GM18858 (cell line): ENCODE measurements around the gene EPB41L3.
"Not testable (repeated sequence)": the region's sequence is repeated elsewhere in the genome, so short reads cannot be mapped to it uniquely, and the experiment has no call there.

ENCODE experiments used
- ATAC-seq: cut with Tn5 transposase; IDR thresholded peaks from one replicate; pipeline ENCODE4 v1.9.1; 2021; ENCODE audit not compliant: unreplicated experiment

The EPB41L3 gene

GRCh38 chr18:5532066-5532465, 11.7 kb downstream of the EPB41L3 start:
- no peak for ATAC-seq

DNA sequence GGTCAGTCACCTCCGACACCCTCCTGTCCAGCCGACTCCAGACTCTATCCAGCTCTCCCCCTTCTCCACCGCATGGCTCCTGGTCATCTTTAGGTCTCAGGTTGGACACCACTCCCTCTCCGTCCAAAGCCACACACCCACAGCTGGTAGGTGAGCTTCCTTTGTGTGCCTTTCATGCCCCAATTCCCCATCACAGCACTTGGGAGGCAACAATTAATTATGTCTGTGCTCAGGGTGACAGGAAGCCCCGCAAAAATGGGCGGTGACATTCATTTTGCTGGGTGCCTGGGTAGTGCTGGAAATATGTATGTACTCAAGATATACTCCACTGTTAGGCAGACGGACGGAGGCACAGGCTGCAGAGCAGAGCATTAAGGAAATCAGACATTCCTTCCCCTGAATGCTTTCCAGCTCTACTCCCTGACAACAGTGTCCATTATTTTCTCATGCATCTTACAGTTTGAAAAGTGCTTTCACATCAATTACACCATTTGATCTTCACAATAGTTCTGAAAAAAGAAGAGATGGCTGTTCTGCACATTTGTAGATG, 13.1 kb downstream of the EPB41L3 start:
- no peak for ATAC-seq

DNA sequence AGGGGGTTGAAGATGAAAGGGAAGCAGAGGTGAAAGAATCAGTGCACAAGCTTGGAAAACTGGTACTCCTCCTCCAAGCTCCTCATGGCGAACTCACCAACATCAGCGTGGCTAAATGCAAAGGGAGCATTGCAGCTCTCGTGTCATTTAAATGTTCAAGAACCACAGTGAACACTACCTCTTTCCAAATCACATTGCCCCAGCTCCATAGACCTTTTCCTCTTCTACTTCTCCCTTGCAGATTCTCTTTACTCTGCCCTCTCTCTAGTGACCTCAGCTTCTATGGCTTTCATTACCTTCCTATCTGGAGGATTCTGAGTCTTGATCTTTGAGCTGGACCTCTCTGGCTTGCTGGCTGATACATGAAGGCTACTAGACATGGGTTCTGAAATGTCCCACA, 14.3 kb downstream of the EPB41L3 start:
- ATAC-seq = no peak

- no peak for ATAC-seq
Observed at GRCh38 chr18:5527603-5528002, 16.2 kb downstream of the EPB41L3 start.

GRCh38 chr18:5524660-5525059, 19.1 kb downstream of the EPB41L3 start:
- ATAC-seq = no peak

- no peak for ATAC-seq
Observed at GRCh38 chr18:5521000-5521399, 22.8 kb downstream of the EPB41L3 start.

DNA sequence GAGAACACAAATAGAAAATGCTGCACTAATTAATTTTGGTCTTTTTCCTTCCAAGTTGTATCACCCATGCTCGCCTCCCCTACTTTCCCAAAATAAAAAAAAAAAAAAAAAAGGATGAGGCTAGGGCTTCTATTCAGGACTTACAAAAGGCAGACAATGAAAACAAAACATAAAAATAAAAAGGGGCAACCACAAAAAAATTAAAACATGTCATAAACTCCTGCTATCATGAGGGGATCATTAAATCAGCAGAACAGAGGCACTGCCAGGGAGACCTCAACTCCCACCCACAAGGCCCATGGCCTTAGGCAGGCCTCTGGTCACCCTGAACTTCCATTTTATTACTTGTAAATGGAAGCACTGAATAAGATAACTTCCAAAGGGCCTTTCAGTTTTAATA, 23.3 kb downstream of the EPB41L3 start:
- ATAC-seq = no peak

DNA sequence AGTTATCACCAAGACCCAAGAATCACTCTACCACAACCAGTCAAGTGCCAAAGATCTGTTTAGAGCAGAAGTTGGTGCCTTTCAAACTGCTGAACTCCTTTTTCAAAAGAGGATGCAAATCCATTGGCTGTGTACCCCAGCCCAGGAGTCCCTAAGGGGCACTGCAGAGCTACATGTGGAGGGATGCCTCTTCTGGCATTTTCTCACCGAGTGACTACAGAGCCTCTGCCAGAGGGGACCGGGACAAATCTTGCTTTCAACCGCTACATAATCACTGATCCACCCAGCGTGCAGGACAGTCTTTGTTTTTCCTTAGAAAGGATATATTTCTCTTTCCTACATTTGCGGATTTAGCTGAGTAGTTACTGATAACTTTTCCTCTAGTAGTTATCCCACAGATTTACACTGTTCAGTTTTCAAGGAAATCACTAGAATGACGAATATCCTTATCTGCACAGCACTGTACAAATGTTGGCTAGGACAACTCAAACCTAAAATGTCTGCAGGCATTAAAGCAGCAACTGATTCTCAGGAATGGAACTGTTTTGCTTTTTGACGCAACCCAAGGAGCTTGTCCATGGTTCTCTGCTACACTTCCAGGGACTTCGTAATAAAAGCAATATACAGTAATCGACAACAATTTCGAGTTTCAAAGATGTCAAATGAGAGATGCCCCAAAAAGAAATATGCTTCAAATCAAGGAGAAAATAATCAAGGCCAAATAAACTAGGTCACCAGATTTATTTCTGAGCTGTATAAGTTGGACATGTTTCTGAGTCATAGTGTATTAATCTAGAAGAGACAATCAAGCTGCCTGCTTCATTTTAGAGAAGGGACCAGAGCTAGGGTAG, 24.1 kb downstream of the EPB41L3 start:
- no peak for ATAC-seq

DNA sequence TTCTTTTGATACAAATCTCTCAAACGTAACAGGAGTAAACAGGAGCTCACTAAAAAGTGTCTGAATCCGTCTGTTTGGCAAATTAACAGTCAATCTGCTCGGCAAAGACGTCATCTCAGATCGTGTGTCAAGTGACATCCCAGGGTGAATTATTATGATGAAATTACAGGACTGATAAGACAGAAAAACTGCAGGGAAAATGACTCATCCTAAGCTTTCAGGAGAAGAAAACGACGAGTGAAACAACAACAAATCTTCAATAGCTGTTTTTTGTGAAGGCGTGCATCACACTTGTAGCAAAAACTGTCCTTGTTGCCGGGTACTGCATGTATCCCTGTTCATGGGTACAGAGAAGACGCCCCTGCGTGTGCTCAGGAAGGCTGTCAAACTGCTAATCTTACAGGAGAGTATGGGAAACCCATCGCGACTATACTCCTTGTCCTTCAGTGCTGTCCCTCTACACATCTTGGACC, 24.9 kb downstream of the EPB41L3 start:
- no peak for ATAC-seq

DNA sequence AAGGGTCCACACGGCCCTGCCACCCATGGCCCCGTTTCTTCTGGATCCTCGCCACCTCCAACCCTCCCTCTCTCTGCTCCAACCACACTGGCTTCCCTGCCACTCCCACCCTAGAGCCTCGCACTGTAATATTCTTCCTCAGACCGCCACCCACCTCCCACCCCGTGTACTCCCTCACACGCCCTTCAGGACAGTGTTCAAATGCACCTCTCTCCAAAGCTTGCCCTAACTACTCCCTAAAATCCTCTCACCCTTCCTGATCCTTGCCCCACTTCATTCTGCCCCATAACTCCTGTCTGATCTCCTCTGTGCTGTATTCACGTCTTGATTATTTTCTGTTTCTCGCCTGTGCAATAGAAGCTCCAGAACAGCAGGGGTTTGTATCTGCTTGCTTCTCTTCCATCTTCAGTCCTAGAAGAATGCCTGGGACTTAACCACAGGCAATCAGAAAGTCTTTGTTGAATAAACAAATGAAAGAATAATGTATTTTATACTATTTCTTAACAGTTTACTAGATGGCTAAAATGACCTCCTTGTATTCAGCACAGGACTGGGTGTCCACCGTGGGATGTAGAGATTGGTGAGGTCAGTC, 25.5 kb downstream of the EPB41L3 start:
- ATAC-seq = no peak

DNA sequence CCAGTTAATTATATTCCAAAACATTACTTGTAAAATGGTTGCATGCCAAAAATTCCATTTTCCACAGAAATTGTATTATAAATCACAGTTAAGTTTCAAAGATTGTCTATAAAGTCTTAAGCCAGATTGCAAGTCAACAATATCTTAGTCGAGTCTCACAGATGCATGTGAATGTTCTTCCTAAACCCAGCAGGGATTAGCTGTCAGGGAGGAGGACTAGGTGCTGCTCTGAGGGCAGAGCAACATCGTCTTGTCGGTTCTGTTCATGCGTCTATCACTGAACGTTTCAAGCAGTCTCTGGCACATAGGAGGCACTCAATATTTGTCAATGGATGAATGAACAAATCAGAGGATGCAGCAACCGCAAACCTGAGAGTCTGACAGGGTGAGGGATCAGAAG, 27.0 kb downstream of the EPB41L3 start:
- ATAC-seq = no peak

GRCh38 chr18:5515011-5515784, 28.6 kb downstream of the EPB41L3 start:
- ATAC-seq = no peak

GRCh38 chr18:5513947-5514346, 29.9 kb downstream of the EPB41L3 start:
- no peak for ATAC-seq

DNA sequence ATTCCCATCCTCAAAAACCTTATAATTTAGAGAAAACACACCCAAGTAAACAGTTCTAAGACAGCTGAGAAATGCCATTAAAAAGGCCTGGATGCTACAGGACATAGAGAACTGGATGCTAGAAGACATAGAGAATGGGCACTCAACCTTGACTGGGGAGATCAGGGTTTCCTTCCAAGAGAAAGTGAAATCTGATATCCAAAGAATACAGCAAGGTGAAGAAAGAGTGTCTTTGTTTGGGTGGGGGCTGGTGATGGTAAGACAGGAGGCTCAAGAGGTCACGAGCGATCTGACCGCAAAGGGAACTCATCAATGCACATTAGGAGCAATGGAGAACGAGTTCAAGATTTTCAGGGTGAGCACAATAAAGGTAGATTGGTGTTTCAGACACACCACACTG, 31.6 kb downstream of the EPB41L3 start:
- ATAC-seq = no peak

GRCh38 chr18:5511541-5511940, 32.3 kb downstream of the EPB41L3 start:
- not testable (repeated sequence) for ATAC-seq

GRCh38 chr18:5510135-5510846, 33.5 kb downstream of the EPB41L3 start:
- ATAC-seq = no peak

GRCh38 chr18:5508821-5509220, 35.0 kb downstream of the EPB41L3 start:
- no peak for ATAC-seq

GRCh38 chr18:5507756-5508155, 36.0 kb downstream of the EPB41L3 start:
- no peak for ATAC-seq

DNA sequence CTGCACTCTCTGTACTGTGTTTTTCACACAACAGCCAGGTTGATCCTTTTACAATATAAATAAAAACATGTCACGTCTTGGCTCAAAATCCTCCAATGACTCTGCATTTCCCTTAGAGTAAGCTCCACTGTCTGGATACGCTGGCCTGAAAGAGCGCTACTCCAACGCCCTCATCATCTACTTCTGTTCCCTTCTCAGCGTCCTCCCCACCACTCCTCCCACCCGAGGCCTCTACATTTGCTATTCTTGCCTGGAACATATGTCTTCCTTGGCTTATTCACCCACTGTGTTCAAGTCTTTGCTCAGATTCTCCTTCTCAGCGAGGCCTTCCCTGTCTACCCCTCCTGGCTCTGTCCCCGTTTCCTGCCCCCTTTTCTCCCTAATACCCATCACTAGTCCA, 37.6 kb downstream of the EPB41L3 start:
- no peak for ATAC-seq

DNA sequence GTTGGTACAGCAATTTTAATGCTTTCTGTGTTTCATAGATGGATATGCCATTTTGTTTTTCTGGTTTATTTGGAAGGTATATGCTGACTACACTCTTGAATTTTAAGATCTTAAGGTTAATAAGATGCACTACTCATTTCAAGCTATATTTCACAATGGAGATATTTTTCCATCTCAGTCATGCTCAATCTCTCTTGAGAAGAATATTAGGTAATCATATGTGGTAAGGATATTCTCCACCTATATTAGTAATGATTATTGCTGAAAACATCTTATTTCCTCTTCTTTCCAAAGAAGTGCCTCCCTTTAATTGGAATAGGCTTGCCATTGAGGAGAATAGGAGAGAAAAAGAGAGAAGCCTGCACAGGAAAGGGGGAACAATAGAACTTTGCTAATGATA, 40.1 kb downstream of the EPB41L3 start:
- no peak for ATAC-seq
